ENCODE data around the gene TIMM23B.
"Not testable (repeated sequence)": the region's sequence is repeated elsewhere in the genome, so short reads cannot be mapped to it uniquely, and the experiment has no call there.

Gene TIMM23B

DNA sequence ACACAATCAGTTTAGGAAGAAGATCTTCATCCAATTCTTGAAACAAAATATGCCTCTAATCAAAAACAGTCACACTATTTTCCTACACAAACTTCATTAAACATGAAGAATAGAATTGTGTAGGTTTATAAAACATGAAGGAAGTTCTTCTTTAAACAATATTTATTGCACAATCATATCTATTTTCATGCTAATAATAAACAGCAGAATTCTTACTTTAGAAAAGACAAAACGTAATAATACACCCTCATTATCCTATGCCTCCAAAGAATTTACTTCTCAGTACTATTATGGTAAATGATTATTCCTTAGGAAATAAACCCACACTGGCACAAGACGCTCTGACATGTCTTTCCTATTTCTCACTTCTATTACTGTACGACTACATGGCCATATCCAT lies 41.4 kb upstream of the TIMM23B start:
- CTCF ChIA-PET; H3K9me3 ChIP-seq (ENCODE audit: control insufficient read depth, insufficient read depth, low read depth, low read length); POLR2A ChIA-PET; H3K4me1 ChIP-seq (ENCODE audit: control insufficient read depth, insufficient read depth, low read length); H3K36me3 ChIP-seq (ENCODE audit: control insufficient read depth in 2 of 2, insufficient read depth in 1 of 2, low read length in 2 of 2); H3K27ac ChIP-seq (ENCODE audit: extremely low read depth, low read depth, low read length); H3K4me3 ChIP-seq (ENCODE audit: low read depth, low read length): not testable (repeated sequence)

DNA sequence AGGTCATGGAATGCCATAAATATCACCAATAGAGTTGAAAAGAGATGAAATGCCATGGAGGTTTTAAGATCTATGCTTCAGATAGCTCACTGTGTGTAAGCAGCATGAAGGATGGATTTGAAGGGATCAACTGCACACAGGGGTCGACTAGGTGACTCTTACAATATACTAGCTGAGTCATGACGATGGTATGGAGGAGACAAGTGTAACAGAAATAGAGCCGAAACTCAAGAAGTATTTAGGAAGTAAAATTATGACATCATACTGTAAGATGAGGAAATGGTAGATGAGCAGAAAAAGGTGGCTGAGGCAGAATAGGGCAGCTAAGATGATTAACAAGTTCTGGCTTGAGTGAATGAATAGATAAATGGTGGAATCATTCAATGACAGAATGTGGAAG lies 38.0 kb upstream of the TIMM23B start:
- H3K4me1 ChIP-seq (ENCODE audit: control insufficient read depth, insufficient read depth, low read length); H3K9me3 ChIP-seq (ENCODE audit: control insufficient read depth, insufficient read depth, low read depth, low read length); H3K36me3 ChIP-seq (ENCODE audit: control insufficient read depth in 2 of 2, insufficient read depth in 1 of 2, low read length in 2 of 2); H3K4me3 ChIP-seq (ENCODE audit: low read depth, low read length); H3K27ac ChIP-seq (ENCODE audit: extremely low read depth, low read depth, low read length); POLR2A ChIA-PET; CTCF ChIA-PET: not testable (repeated sequence)
- TF ChIP-seq, protein P1, sequence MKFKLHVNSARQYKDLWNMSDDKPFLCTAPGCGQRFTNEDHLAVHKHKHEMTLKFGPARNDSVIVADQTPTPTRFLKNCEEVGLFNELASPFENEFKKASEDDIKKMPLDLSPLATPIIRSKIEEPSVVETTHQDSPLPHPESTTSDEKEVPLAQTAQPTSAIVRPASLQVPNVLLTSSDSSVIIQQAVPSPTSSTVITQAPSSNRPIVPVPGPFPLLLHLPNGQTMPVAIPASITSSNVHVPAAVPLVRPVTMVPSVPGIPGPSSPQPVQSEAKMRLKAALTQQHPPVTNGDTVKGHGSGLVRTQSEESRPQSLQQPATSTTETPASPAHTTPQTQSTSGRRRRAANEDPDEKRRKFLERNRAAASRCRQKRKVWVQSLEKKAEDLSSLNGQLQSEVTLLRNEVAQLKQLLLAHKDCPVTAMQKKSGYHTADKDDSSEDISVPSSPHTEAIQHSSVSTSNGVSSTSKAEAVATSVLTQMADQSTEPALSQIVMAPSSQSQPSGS (tag by site-specific recombination; IDR thresholded peaks at IDR 0.05; ENCODE audit: low read depth): peak; percentile 75
- TF ChIP-seq ZNF629 (tag by site-specific recombination; IDR thresholded peaks at IDR 0.05): 0 out of 2 replicates have a peak, but pooled peaks have one; percentile 17

DNA sequence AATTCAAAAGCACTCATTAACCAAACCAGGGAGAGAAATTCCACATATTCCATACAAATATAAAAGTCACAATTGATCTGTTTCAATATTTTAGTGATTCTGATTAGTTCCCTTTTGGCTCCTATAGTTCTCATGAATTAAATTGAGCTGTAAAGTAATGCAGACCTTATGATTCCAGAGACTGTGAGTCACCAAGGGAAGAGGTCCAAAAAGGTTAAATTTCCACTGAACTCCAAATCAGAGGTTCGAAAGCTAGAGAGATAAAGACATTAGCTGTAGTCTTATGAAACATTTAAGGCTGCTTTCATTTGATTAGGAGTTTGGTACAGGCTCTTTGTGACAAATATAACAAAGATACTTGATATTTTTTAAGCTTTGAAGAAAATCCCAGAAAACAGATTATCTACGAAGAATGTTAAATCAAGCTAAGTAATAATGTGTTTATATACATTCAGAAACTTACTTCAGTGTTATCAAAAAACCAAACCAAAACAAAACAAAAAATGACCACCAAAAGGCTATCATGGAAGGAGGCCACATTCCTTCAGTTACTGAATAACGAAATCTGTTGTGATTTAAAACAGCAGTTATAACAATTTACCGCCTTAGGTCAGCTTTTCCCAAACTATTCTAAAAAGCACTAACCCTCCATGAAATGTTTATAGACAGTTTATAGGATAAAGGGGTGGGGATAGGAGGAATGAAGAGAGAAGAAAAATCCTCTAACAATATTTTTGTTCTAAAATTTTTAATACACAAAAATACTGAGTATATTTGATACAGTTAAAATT lies 33.4 kb upstream of the TIMM23B start:
- H3K27ac ChIP-seq (ENCODE audit: extremely low read depth, low read depth, low read length); CTCF ChIA-PET; H3K9me3 ChIP-seq (ENCODE audit: control insufficient read depth, insufficient read depth, low read depth, low read length); H3K4me3 ChIP-seq (ENCODE audit: low read depth, low read length); H3K4me1 ChIP-seq (ENCODE audit: control insufficient read depth, insufficient read depth, low read length); H3K36me3 ChIP-seq (ENCODE audit: control insufficient read depth in 2 of 2, insufficient read depth in 1 of 2, low read length in 2 of 2); POLR2A ChIA-PET: not testable (repeated sequence)

DNA sequence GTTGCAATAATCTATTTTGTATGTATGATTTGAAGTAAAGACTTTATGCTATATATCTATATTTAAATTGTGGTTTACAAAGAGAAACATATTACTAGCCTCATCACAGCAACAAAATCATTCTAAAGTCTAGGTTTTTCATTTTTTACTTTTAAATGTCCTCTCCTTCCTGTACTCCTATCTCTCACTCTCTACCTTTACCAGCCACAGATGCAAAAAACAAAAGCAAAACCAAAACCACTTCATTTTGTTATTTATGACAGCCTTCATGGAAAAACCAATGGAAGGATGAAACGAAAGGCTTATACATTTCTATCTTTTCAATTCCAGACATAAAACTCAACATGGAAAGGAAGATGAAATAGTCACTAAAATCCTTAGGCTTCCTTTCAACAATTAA lies 31.6 kb upstream of the TIMM23B start:
- H3K9me3 ChIP-seq (ENCODE audit: control insufficient read depth, insufficient read depth, low read depth, low read length); H3K27ac ChIP-seq (ENCODE audit: extremely low read depth, low read depth, low read length); H3K36me3 ChIP-seq (ENCODE audit: control insufficient read depth in 2 of 2, insufficient read depth in 1 of 2, low read length in 2 of 2); CTCF ChIA-PET; H3K4me1 ChIP-seq (ENCODE audit: control insufficient read depth, insufficient read depth, low read length); POLR2A ChIA-PET; H3K4me3 ChIP-seq (ENCODE audit: low read depth, low read length): not testable (repeated sequence)

DNA sequence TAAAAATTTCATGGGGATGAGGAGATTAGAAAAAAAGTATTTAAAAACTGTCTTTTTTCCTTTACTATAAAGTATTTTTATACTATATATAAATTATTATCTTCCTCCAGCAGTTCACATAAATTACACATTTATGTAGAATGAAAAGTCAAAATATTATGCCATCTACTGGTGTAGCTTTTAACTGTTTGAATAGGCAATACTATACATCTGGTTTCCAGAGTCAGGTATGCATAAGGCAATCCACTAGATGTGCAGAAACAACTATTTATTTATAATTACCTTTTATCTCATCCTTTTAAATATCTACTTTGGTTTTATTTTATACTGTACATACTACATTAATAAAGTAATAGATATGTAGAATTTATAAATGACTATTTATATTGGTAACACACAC lies 25.4 kb upstream of the TIMM23B start:
- H3K9me3 ChIP-seq (ENCODE audit: control insufficient read depth, insufficient read depth, low read depth, low read length); POLR2A ChIA-PET; H3K4me1 ChIP-seq (ENCODE audit: control insufficient read depth, insufficient read depth, low read length); H3K4me3 ChIP-seq (ENCODE audit: low read depth, low read length); H3K27ac ChIP-seq (ENCODE audit: extremely low read depth, low read depth, low read length): not testable (repeated sequence)
- peaks cover 0 to 17% of the 10 kb centered on the region in 2 experiments; a peak in 2 of 3 replicates for H3K36me3 ChIP-seq (ENCODE audit: control insufficient read depth in 2 of 2, insufficient read depth in 1 of 2, low read length in 2 of 2)
- CTCF ChIA-PET: interaction anchor here (0.6 kb wide), 1 partner anchor 1261 kb away, joined by 5 read pairs; no protein-coding TSS in a partner anchor

DNA sequence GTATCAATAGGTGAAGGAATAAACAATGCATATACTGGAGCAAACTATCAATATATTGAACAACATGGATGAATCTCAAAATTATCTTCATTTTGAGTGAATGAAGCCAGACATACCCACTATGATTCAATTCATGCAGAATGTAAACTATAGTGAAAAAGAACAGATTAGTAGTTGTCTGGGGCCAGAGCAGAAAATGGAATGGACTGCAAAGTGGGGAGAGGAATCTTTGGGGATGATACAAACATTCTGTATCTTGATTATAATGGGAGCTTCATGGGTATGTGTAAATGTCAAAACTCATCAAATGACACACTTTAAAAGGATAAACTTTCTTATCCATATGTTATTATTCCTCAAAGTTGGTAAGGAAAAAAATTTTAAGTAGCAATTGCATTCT lies 23.9 kb upstream of the TIMM23B start:
- peaks cover 0 to 22% of the 10 kb centered on the region in 2 experiments; a peak in 2 of 3 replicates for H3K36me3 ChIP-seq (ENCODE audit: control insufficient read depth in 2 of 2, insufficient read depth in 1 of 2, low read length in 2 of 2)
- CTCF ChIA-PET; POLR2A ChIA-PET; H3K9me3 ChIP-seq (ENCODE audit: control insufficient read depth, insufficient read depth, low read depth, low read length); H3K27ac ChIP-seq (ENCODE audit: extremely low read depth, low read depth, low read length); H3K4me1 ChIP-seq (ENCODE audit: control insufficient read depth, insufficient read depth, low read length); H3K4me3 ChIP-seq (ENCODE audit: low read depth, low read length): not testable (repeated sequence)

DNA sequence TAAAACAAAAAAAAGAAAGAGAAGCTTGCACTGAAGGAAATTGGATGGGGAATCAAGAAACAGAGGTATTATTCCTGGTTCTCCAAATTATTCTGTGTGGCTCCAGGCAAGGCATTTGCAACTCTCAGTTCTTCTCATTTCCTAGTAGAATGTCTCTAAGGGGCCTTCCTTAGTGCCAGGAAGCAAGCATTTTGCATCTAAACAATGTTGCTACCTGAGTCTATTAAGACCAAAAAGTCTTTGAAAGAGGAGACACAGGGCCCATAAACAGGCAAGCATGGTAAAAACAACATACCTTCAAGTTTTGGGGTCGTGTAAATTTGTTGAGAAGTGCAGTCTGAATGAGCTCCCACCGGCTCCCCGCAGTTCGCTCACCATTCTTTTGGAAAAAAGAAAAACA lies 19.8 kb upstream of the TIMM23B start:
- H3K4me1 ChIP-seq (ENCODE audit: control insufficient read depth, insufficient read depth, low read length); CTCF ChIA-PET; H3K36me3 ChIP-seq (ENCODE audit: control insufficient read depth in 2 of 2, insufficient read depth in 1 of 2, low read length in 2 of 2); H3K9me3 ChIP-seq (ENCODE audit: control insufficient read depth, insufficient read depth, low read depth, low read length); H3K27ac ChIP-seq (ENCODE audit: extremely low read depth, low read depth, low read length); POLR2A ChIA-PET; H3K4me3 ChIP-seq (ENCODE audit: low read depth, low read length): not testable (repeated sequence)

DNA sequence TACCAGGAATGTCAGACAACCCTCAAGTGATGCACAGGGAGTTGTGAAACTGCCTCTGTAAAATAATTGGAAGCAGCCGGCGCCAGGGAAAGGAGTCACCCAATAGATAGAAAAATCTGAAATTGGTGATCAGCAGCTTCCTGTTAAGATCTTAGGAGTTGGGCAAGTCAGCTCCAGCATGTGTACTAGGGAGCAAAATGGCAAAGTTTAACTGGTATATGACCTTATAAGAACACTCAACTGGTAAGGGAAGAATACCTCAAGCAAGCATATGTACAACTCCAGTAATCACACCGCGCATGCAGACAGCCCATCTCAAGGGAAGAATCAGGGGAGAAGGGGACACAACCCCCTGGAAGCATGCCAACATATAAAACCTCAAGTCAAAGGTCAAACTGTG lies 18.3 kb upstream of the TIMM23B start:
- H3K27ac ChIP-seq (ENCODE audit: extremely low read depth, low read depth, low read length); H3K4me3 ChIP-seq (ENCODE audit: low read depth, low read length); CTCF ChIA-PET; H3K4me1 ChIP-seq (ENCODE audit: control insufficient read depth, insufficient read depth, low read length); H3K9me3 ChIP-seq (ENCODE audit: control insufficient read depth, insufficient read depth, low read depth, low read length); POLR2A ChIA-PET: not testable (repeated sequence)
- peaks cover 0 to 12% of the 10 kb centered on the region in 2 experiments; a peak in 2 of 3 replicates for H3K36me3 ChIP-seq (ENCODE audit: control insufficient read depth in 2 of 2, insufficient read depth in 1 of 2, low read length in 2 of 2)

DNA sequence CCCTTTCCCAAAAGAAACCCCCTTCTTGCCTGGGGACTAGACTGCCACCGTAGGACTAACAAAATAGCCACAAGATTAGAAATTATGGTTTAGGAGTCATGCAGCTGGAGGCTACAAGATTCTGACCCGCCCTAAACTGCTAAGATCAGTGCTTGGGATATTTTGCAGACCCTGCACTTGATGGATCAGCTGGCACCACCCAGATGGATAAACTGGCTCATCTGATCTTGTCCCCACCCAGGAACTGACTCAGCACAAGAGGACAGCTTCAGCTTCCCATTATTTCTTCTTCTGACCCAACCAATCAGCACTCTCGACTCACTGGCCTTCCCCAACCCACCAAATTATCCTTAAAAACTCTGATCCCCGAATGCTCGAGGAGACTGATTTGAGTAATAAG lies 10.6 kb upstream of the TIMM23B start:
- H3K27ac ChIP-seq (ENCODE audit: extremely low read depth, low read depth, low read length); H3K4me3 ChIP-seq (ENCODE audit: low read depth, low read length); POLR2A ChIA-PET; CTCF ChIA-PET; H3K4me1 ChIP-seq (ENCODE audit: control insufficient read depth, insufficient read depth, low read length); H3K9me3 ChIP-seq (ENCODE audit: control insufficient read depth, insufficient read depth, low read depth, low read length): not testable (repeated sequence)
- peaks cover 0 to 13% of the 10 kb centered on the region in 2 experiments; a peak in 2 of 3 replicates for H3K36me3 ChIP-seq (ENCODE audit: control insufficient read depth in 2 of 2, insufficient read depth in 1 of 2, low read length in 2 of 2)

DNA sequence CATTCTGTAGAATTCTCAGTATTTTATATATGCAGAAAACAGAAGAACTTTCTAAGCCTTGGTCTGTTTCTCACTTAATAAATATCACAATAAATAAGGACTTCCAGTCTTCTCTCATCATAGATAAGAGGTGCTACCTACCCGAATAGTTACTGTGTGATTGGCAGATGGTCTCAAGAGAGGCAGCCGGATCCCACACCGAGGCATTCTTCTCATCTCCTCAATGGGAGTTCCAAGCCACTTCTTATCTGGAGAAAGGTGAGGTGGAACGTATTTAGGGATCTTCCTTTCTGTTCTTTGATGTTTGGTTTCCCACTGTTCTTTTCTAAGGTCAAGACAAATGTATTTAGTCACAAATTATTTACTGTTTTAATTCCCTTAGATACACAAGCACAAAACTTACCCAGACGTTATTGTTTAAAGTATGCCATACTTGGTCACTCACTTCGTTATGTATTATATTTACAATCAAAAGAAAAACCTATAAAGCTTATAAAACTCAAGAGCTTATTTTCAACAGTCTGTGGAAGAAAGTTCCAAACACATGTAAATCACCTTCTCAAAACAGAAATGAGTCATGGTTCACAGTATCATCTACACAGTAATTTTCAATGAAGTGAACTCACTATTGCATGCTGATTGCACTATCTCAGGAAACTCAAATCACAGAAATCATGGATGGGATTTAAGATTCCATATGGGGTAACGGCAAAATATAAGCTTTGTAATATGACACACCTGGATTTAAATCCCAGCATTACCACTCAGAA lies 9.7 kb upstream of the TIMM23B start:
- H3K9me3 ChIP-seq (ENCODE audit: control insufficient read depth, insufficient read depth, low read depth, low read length); H3K27ac ChIP-seq (ENCODE audit: extremely low read depth, low read depth, low read length); CTCF ChIA-PET; H3K4me1 ChIP-seq (ENCODE audit: control insufficient read depth, insufficient read depth, low read length); H3K4me3 ChIP-seq (ENCODE audit: low read depth, low read length); POLR2A ChIA-PET: not testable (repeated sequence)
- peaks cover 0 to 13% of the 10 kb centered on the region in 2 experiments; a peak in 2 of 3 replicates for H3K36me3 ChIP-seq (ENCODE audit: control insufficient read depth in 2 of 2, insufficient read depth in 1 of 2, low read length in 2 of 2)

Measured in HEK293 (cell line).